H9 (cell line): ENCODE data around the gene SLC7A5. TPM values are rescaled to one million over a fixed set of nuclear protein-coding genes. Genes with fewer than 3 reads are reported as not detected.

ENCODE experiments used
- DNase-seq: peaks from one replicate; pipeline ENCODE4 v3.0.0-alpha.2; 2017
- H2AFZ ChIP-seq: one replicate; pipeline ENCODE4 v1.6.1; 2013; ENCODE audit warnings: mild to moderate bottlenecking, low read length, control low read depth, moderate library complexity
- H2AK5ac ChIP-seq: 2 replicates; pipeline ENCODE4 v1.6.1; 2013; ENCODE audit warnings: low read length, control low read depth, mixed read lengths; ENCODE audit not compliant: insufficient read length
- H2BK120ac ChIP-seq: one replicate; pipeline ENCODE4 v1.6.1; 2013; ENCODE audit warnings: low read depth, mild to moderate bottlenecking, low read length, control low read depth, inconsistent platforms; ENCODE audit not compliant: poor library complexity, severe bottlenecking
- H2BK12ac ChIP-seq: 2 replicates; pipeline ENCODE4 v1.6.1; 2013; ENCODE audit warnings: low read length, control low read depth, mixed read lengths, low read depth; ENCODE audit not compliant: insufficient read length
- H2BK15ac ChIP-seq: 2 replicates; pipeline ENCODE4 v1.6.1; 2013; ENCODE audit warnings: low read depth, low read length, control low read depth
- H2BK20ac ChIP-seq: one replicate; pipeline ENCODE4 v1.6.1; 2013; ENCODE audit warnings: low read depth, mild to moderate bottlenecking, low read length, control low read depth, inconsistent platforms; ENCODE audit not compliant: poor library complexity, severe bottlenecking
- H2BK5ac ChIP-seq: 2 replicates; pipeline ENCODE4 v1.6.1; 2013; ENCODE audit warnings: low read length, control low read depth, mixed read lengths; ENCODE audit not compliant: insufficient read length
- H3K14ac ChIP-seq: 2 replicates; pipeline ENCODE4 v1.6.1; 2013; ENCODE audit warnings: low read length, control low read depth; ENCODE audit not compliant: insufficient read depth
- H3K18ac ChIP-seq: 2 replicates; pipeline ENCODE4 v1.6.1; 2013; ENCODE audit warnings: low read depth, mild to moderate bottlenecking, mixed read lengths, low read length, control low read depth; ENCODE audit not compliant: insufficient read length
- H3K23ac ChIP-seq: 2 replicates; pipeline ENCODE4 v1.6.1; 2013; ENCODE audit warnings: low read length, control low read depth, mixed read lengths, low read depth; ENCODE audit not compliant: insufficient read length
- H3K23me2 ChIP-seq: 2 replicates; pipeline ENCODE4 v1.6.1; 2013; ENCODE audit warnings: low read depth, mild to moderate bottlenecking, mixed read lengths, low read length, control low read depth; ENCODE audit not compliant: insufficient read length, poor library complexity, severe bottlenecking
- H3K27ac ChIP-seq: 2 replicates; pipeline ENCODE4 v1.5.1; 2013; ENCODE audit warnings: low read length, control low read depth, mixed read lengths, low read depth; ENCODE audit not compliant: insufficient read length
- H3K27me3 ChIP-seq: 2 replicates; pipeline ENCODE4 v1.6.1; 2013; ENCODE audit warnings: low read length, control low read depth, inconsistent platforms; ENCODE audit not compliant: insufficient read depth
- H3K4ac ChIP-seq: 2 replicates; pipeline ENCODE4 v1.6.1; 2013; ENCODE audit warnings: low read depth, mild to moderate bottlenecking, control low read depth, inconsistent platforms, low read length, moderate library complexity
- H3K4me1 ChIP-seq: 2 replicates; pipeline ENCODE4 v1.6.1; 2013; ENCODE audit warnings: low read length, control low read depth, inconsistent platforms; ENCODE audit not compliant: insufficient read depth
- H3K4me2 ChIP-seq: 2 replicates; pipeline ENCODE4 v1.6.1; 2013; ENCODE audit warnings: low read length, control low read depth, mixed read lengths; ENCODE audit not compliant: insufficient read length, insufficient read depth
- H3K56ac ChIP-seq: 2 replicates; pipeline ENCODE4 v1.6.1; 2013; ENCODE audit warnings: low read depth, mild to moderate bottlenecking, mixed read lengths, low read length, control low read depth; ENCODE audit not compliant: insufficient read length
- H3K79me1 ChIP-seq: 2 replicates; pipeline ENCODE4 v1.6.1; 2013; ENCODE audit warnings: low read depth, mild to moderate bottlenecking, moderate library complexity, low read length, control low read depth, inconsistent platforms; ENCODE audit not compliant: insufficient read depth, poor library complexity, severe bottlenecking
- H3K79me2 ChIP-seq: 2 replicates; pipeline ENCODE4 v1.6.1; 2013; ENCODE audit warnings: low read length, control low read depth, inconsistent platforms; ENCODE audit not compliant: insufficient read depth
- H3K9ac ChIP-seq: 2 replicates; pipeline ENCODE4 v1.6.1; 2013; ENCODE audit warnings: low read length, control low read depth, mixed read lengths; ENCODE audit not compliant: insufficient read length; ENCODE audit errors: extremely low read depth
- H3K9me3 ChIP-seq: one replicate; pipeline ENCODE4 v1.6.1; 2013; ENCODE audit warnings: low read depth, low read length, inconsistent platforms; ENCODE audit not compliant: control insufficient read depth
- H3T11ph ChIP-seq: one replicate; pipeline ENCODE4 v1.6.1; 2013; ENCODE audit warnings: mild to moderate bottlenecking, low read length, control low read depth, inconsistent platforms
- H4K20me1 ChIP-seq: one replicate; pipeline ENCODE4 v1.6.1; 2013; ENCODE audit not compliant: control insufficient read depth, insufficient read length, insufficient read depth
- H4K5ac ChIP-seq: 2 replicates; pipeline ENCODE4 v1.6.1; 2013; ENCODE audit warnings: low read depth, mild to moderate bottlenecking, mixed read lengths, low read length, control low read depth; ENCODE audit not compliant: insufficient read length
- H4K8ac ChIP-seq: replicated peaks from 2 replicates; pipeline ENCODE4 v1.6.1; 2013; ENCODE audit warnings: low read length, control low read depth, mixed read lengths, low read depth; ENCODE audit not compliant: insufficient read length
- H4K91ac ChIP-seq: 2 replicates; pipeline ENCODE4 v1.6.1; 2013; ENCODE audit warnings: low read depth, mild to moderate bottlenecking, moderate library complexity, mixed read lengths, low read length, control low read depth; ENCODE audit not compliant: insufficient read length
- H3K27ac Mint-ChIP-seq, 3 experiments: 2 replicates in 2 of 3; 3 replicates in 1 of 3; pipeline ENCODE4 v1.8.0; 2020 to 2021; ENCODE audit warnings: mixed read lengths in 3 of 3, mild to moderate bottlenecking in 1 of 3, moderate library complexity in 1 of 3
- H3K27me3 Mint-ChIP-seq: 2 replicates; pipeline ENCODE4 v1.8.0; 2021; ENCODE audit warnings: low read depth, mild to moderate bottlenecking, moderate library complexity, mixed read lengths
- H3K36me3 Mint-ChIP-seq, 3 experiments: 2 replicates in 2 of 3; 3 replicates in 1 of 3; pipeline ENCODE4 v1.8.0; 2020 to 2021; ENCODE audit warnings: low read depth in 3 of 3, mixed read lengths in 3 of 3; ENCODE audit not compliant: insufficient read depth in 1 of 3
- H3K4me1 Mint-ChIP-seq, 2 experiments: 2 replicates each; pipeline ENCODE4 v1.8.0; 2020; ENCODE audit warnings: mixed read lengths in 2 of 2
- H3K4me3 Mint-ChIP-seq, 2 experiments: 2 replicates in 1 of 2; 3 replicates in 1 of 2; pipeline ENCODE4 v1.8.0; 2020 to 2021; ENCODE audit warnings: mild to moderate bottlenecking in 2 of 2, mixed read lengths in 2 of 2, moderate library complexity in 1 of 2
- H3K9me3 Mint-ChIP-seq, 2 experiments: 2 replicates in 1 of 2; 3 replicates in 1 of 2; pipeline ENCODE4 v1.8.0; 2020; ENCODE audit warnings: mild to moderate bottlenecking in 2 of 2, mixed read lengths in 2 of 2, moderate library complexity in 1 of 2
- CTCF ChIP-seq: fragments of 200-600 bp; sonication (generic); conservative IDR thresholded peaks from 3 replicates; pipeline ENCODE4 v1.8.0; 2021; ENCODE audit warnings: antibody characterized with exemption, mild to moderate bottlenecking
- WGBS: extraction: QIAGEN DNeasy Blood & Tissue Kit; methylation state at CpG from one replicate; pipeline ENCODE4 v1.1.7; 2013; ENCODE audit warnings: missing lambda C conversion rate, low lambda C conversion rate, mixed read lengths; ENCODE audit not compliant: insufficient read length; ENCODE audit errors: extremely low coverage; 5-methylcytosine and 5-hydroxymethylcytosine counted together
- total RNA-seq: library from RNA; stranded (reverse); gene quantifications from 2 replicates; pipeline ENCODE4 v1.2.1, GENCODE V29; 2021

The SLC7A5 gene
- total RNA-seq, 1 experiment from 2014 or later = 217 TPM

GRCh38 chr16:87824016-87824990 lies 45.0 kb downstream of the SLC7A5 start:
- H3K4me1 Mint-ChIP-seq = peaks cover 67 to 80% of the 10 kb centered on the region in 2 experiments
- H2BK5ac ChIP-seq = no peak overlapping the region
- no peak overlapping the region for H3K27ac ChIP-seq
- no peak overlapping the region for H3K18ac ChIP-seq
- H3K4ac ChIP-seq = no peak overlapping the region
- H2BK12ac ChIP-seq = no peak overlapping the region
- H3K14ac ChIP-seq = peak overlapping the region; percentile 24; the same call in 1 of the 2 replicates
- no peaks in the 10 kb centered on the region for H3K23me2 ChIP-seq
- H4K5ac ChIP-seq = no peak overlapping the region
- H3K4me2 ChIP-seq = no peak overlapping the region
- WGBS = no CpG with 5 or more reads among the region's 19 CpGs
- H3K4me1 ChIP-seq = peaks cover 4% of the 10 kb centered on the region
- peak overlapping the region in 2 of 3 experiments; percentile 65 to 75; a peak in 4 of 7 replicates for H3K27ac Mint-ChIP-seq
- H2AK5ac ChIP-seq = no peak overlapping the region
- no peaks in the 10 kb centered on the region for H3K9me3 ChIP-seq
- H2AFZ ChIP-seq = no peak overlapping the region
- H3K56ac ChIP-seq = no peak overlapping the region
- no peaks in the 10 kb centered on the region for H3K27me3 ChIP-seq
- no peak overlapping the region for H2BK15ac ChIP-seq
- H3K4me3 Mint-ChIP-seq = no peak overlapping the region
- H3K23ac ChIP-seq = no peak overlapping the region
- H3K36me3 Mint-ChIP-seq = no peaks in the 10 kb centered on the region
- no peaks in the 10 kb centered on the region; a peak in 1 of 5 replicates for H3K9me3 Mint-ChIP-seq
- no peak overlapping the region for H3K9ac ChIP-seq
- DNase-seq = no peak
- peaks cover 6% of the 10 kb centered on the region; the same call in 1 of the 2 replicates for H3K27me3 Mint-ChIP-seq
- no peaks in the 10 kb centered on the region for H3K79me2 ChIP-seq
- no peak overlapping the region for H2BK20ac ChIP-seq
- no peak overlapping the region for H2BK120ac ChIP-seq
- no peaks in the 10 kb centered on the region for H4K20me1 ChIP-seq
- no peaks in the 10 kb centered on the region for H3K79me1 ChIP-seq
- H3T11ph ChIP-seq = no peak overlapping the region
- H4K8ac ChIP-seq = no peak overlapping the region
- H4K91ac ChIP-seq = no peak overlapping the region
- TF ChIP-seq CTCF = no peak
